Astrocyte (in vitro differentiated cells and primary cell): ENCODE measurements around the gene ABT1. TPM values are rescaled to one million over a fixed set of nuclear protein-coding genes. Genes with fewer than 3 reads are reported as not detected.

Experiments
- DNase-seq: peaks from one replicate; pipeline ENCODE4 v3.0.0-alpha.2; 2010; ENCODE audit warnings: low read depth
- FAIRE-seq: peaks from 2 replicates; lab custom pipeline; 2011; peaks lifted over from hg19 to GRCh38; lab: Jason Lieb, UNC
- H2AFZ ChIP-seq: 2 replicates; pipeline ENCODE4 v1.6.0; 2012; ENCODE audit warnings: low read depth, low read length, inconsistent platforms
- H3K27ac ChIP-seq: 2 replicates; pipeline ENCODE4 v1.5.1; 2011; ENCODE audit warnings: low read depth, low read length, inconsistent platforms
- H3K27me3 ChIP-seq: 2 replicates; pipeline ENCODE4 v1.6.0; 2011; ENCODE audit warnings: low read length, inconsistent platforms; ENCODE audit not compliant: insufficient read depth
- H3K36me3 ChIP-seq: 2 replicates; pipeline ENCODE4 v1.5.1; 2011; ENCODE audit warnings: low read length, inconsistent platforms; ENCODE audit not compliant: insufficient read depth
- H3K4me1 ChIP-seq: 2 replicates; pipeline ENCODE4 v1.5.1; 2011; ENCODE audit warnings: low read length, inconsistent platforms; ENCODE audit not compliant: insufficient read depth
- H3K4me2 ChIP-seq: 2 replicates; pipeline ENCODE4 v1.6.0; 2012; ENCODE audit warnings: low read length, inconsistent platforms
- H3K4me3 ChIP-seq: 2 replicates; pipeline ENCODE4 v1.5.1; 2011; ENCODE audit warnings: low read depth, mild to moderate bottlenecking, low read length, inconsistent platforms; ENCODE audit not compliant: insufficient read depth
- H3K79me2 ChIP-seq: 2 replicates; pipeline ENCODE4 v1.6.0; 2012; ENCODE audit warnings: mild to moderate bottlenecking, low read length, inconsistent platforms; ENCODE audit not compliant: insufficient read depth
- H3K9ac ChIP-seq: 2 replicates; pipeline ENCODE4 v1.6.0; 2012; ENCODE audit warnings: mild to moderate bottlenecking, low read length, inconsistent platforms
- H3K9me3 ChIP-seq: 2 replicates; pipeline ENCODE4 v1.5.1; 2012; ENCODE audit warnings: low read depth, mild to moderate bottlenecking, low read length, inconsistent platforms; ENCODE audit not compliant: insufficient read depth
- H4K20me1 ChIP-seq: 2 replicates; pipeline ENCODE4 v1.6.0; 2012; ENCODE audit warnings: low read length, inconsistent platforms; ENCODE audit not compliant: insufficient read depth
- H3K27ac Mint-ChIP-seq: one replicate; pipeline ENCODE4 v1.8.0; 2021; ENCODE audit warnings: mild to moderate bottlenecking, mixed read lengths; ENCODE audit not compliant: unreplicated experiment
- H3K27me3 Mint-ChIP-seq: one replicate; pipeline ENCODE4 v1.8.0; 2021; ENCODE audit warnings: low read depth, mixed read lengths; ENCODE audit not compliant: unreplicated experiment
- H3K36me3 Mint-ChIP-seq: one replicate; pipeline ENCODE4 v1.8.0; 2021; ENCODE audit warnings: low read depth, mixed read lengths; ENCODE audit not compliant: unreplicated experiment
- H3K4me1 Mint-ChIP-seq: one replicate; pipeline ENCODE4 v1.8.0; 2021; ENCODE audit warnings: low read depth, mixed read lengths; ENCODE audit not compliant: unreplicated experiment
- H3K4me3 Mint-ChIP-seq: one replicate; pipeline ENCODE4 v1.8.0; 2021; ENCODE audit warnings: mild to moderate bottlenecking, moderate library complexity, mixed read lengths; ENCODE audit not compliant: unreplicated experiment
- H3K9me3 Mint-ChIP-seq: one replicate; pipeline ENCODE4 v1.8.0; 2021; ENCODE audit warnings: mild to moderate bottlenecking, mixed read lengths; ENCODE audit not compliant: unreplicated experiment
- CTCF ChIP-seq: IDR thresholded peaks from 2 replicates; pipeline ENCODE4 v1.5.1; 2011; ENCODE audit warnings: low read depth, mild to moderate bottlenecking, inconsistent platforms, low read length, moderate library complexity; ENCODE audit not compliant: insufficient read depth
- EZH2 ChIP-seq: IDR thresholded peaks from 2 replicates; pipeline ENCODE4 v1.6.1; 2012; ENCODE audit warnings: mild to moderate bottlenecking, low read length, inconsistent platforms; ENCODE audit not compliant: insufficient read depth
- total RNA-seq: library from RNA; stranded (reverse); gene quantifications from 2 replicates; pipeline ENCODE4 v1.2.1, GENCODE V29; 2021

The ABT1 gene
- total RNA-seq, 1 donor from 2014 or later = 17.3 TPM

- Histone ChIP-seq H2AFZ (peak overlapping the region; percentile 43), H3K4me2 (peak overlapping the region; percentile 86), H3K27ac (peak overlapping the region; percentile 1), H3K9ac (no peak overlapping the region), H3K9me3 (no peaks in the 10 kb centered on the region), H3K27me3 (no peaks in the 10 kb centered on the region), H3K4me3 (peak overlapping the region; percentile 63), H3K79me2 (no peaks in the 10 kb centered on the region), H3K36me3 (no peaks in the 10 kb centered on the region), H4K20me1 (no peaks in the 10 kb centered on the region), H3K4me1 (peaks cover 6% of the 10 kb centered on the region)
- DNase-seq (peak; percentile 91), FAIRE-seq (peak; percentile 77)
- TF ChIP-seq EZH2 (no peak), CTCF (no peak)
- Mint-ChIP-seq H3K9me3 (no peaks in the 10 kb centered on the region), H3K36me3 (no peaks in the 10 kb centered on the region), H3K4me1 (peaks cover 4% of the 10 kb centered on the region), H3K27ac (peak overlapping the region; percentile 67), H3K4me3 (no peak overlapping the region), H3K27me3 (no peaks in the 10 kb centered on the region)
Measured at GRCh38 chr6:26556263-26557070, 40.3 kb upstream of the ABT1 start.

- Histone ChIP-seq H3K36me3 (no peaks in the 10 kb centered on the region), H3K79me2 (no peaks in the 10 kb centered on the region), H3K27me3 (no peaks in the 10 kb centered on the region), H3K4me2 (no peak overlapping the region), H4K20me1 (no peaks in the 10 kb centered on the region), H3K27ac (no peak overlapping the region), H3K9me3 (no peaks in the 10 kb centered on the region), H3K4me1 (no peaks in the 10 kb centered on the region), H3K9ac (no peak overlapping the region), H2AFZ (no peak overlapping the region), H3K4me3 (no peak overlapping the region)
- DNase-seq = no peak
- Mint-ChIP-seq H3K4me3 (no peak overlapping the region), H3K4me1 (peaks cover 2% of the 10 kb centered on the region), H3K27me3 (peaks cover 2% of the 10 kb centered on the region), H3K9me3 (no peaks in the 10 kb centered on the region), H3K36me3 (no peaks in the 10 kb centered on the region), H3K27ac (no peak overlapping the region)
- no peak for FAIRE-seq
- no peak for TF ChIP-seq EZH2
Measured at GRCh38 chr6:26561533-26562466, 35.0 kb upstream of the ABT1 start.

DNA sequence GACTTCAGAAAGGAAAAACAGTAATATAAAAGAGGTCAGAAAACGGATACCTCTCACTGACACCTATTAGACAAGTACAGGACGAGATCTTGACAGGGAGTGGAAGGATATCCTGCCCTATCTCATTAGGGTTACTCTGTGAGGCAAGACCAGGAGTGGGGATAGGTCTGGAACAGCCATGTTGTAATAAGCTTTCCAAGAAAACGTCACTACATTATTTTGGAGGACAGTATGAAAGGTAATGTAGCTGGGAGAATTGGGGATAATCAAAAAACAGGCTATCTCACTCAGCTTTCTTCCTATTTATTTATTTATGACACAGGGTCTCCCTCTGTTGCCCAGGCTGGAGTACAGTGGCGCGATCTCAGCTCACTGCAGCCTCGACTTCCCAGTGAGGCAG is 33.3 kb upstream of the ABT1 start:
- no peaks in the 10 kb centered on the region for H4K20me1 ChIP-seq
- H3K9me3 Mint-ChIP-seq = no peaks in the 10 kb centered on the region
- no peak overlapping the region for H3K4me2 ChIP-seq
- no peaks in the 10 kb centered on the region for H3K9me3 ChIP-seq
- H3K36me3 ChIP-seq = no peaks in the 10 kb centered on the region
- no peaks in the 10 kb centered on the region for H3K27me3 ChIP-seq
- no peak for TF ChIP-seq CTCF
- TF ChIP-seq EZH2 = no peak
- no peaks in the 10 kb centered on the region for H3K79me2 ChIP-seq
- peaks cover 2% of the 10 kb centered on the region for H3K27me3 Mint-ChIP-seq
- no peaks in the 10 kb centered on the region for H3K36me3 Mint-ChIP-seq
- no peaks in the 10 kb centered on the region for H3K4me1 Mint-ChIP-seq
- FAIRE-seq (no peak), DNase-seq (no peak)
- no peak overlapping the region for H3K9ac ChIP-seq
- H2AFZ ChIP-seq = no peak overlapping the region
- no peak overlapping the region for H3K4me3 Mint-ChIP-seq
- H3K4me1 ChIP-seq = no peaks in the 10 kb centered on the region
- H3K27ac Mint-ChIP-seq = no peak overlapping the region
- no peak overlapping the region for H3K27ac ChIP-seq
- H3K4me3 ChIP-seq = no peak overlapping the region
